A549 treated with Hydrocortisone at 1 μM for 4 hours (cell line): Measurements from ENCODE around the gene PCNX2. TPM values are rescaled to one million over a fixed set of nuclear protein-coding genes. Genes with fewer than 3 reads are reported as not detected.

Source experiments
- total RNA-seq: library from RNA; stranded (reverse); fragments of 200-300 nt; extraction: Qiagen RNA extraction; gene quantifications from 5 replicates; pipeline ENCODE4 v1.2.3, GENCODE V29; 2022

The PCNX2 gene
- total RNA-seq = 7.8 to 9.1 TPM (median 9.0 TPM) in 5 replicates

GRCh38 chr1:233295237-233295974 lies at the start of gene PCNX2:
TSS of gene PCNX2 (minus strand) at chr1:233295725. CDS start at chr1:233295478, 247 bp downstream.

GRCh38 chr1:233327651-233328141 lies 32.2 kb upstream of the PCNX2 start, which contains the start of gene MAP3K21:
TSS of gene MAP3K21 (plus strand) at chr1:233327724. CDS start at chr1:233328029, 305 bp downstream.

GRCh38 chr1:232950197-232951176 lies 345.0 kb downstream of the PCNX2 start, which contains the start of gene NTPCR:
TSS of gene NTPCR (plus strand) at chr1:232950611. CDS start at chr1:232950711, 100 bp downstream.

Other genes starting within 250 kb of the PCNX2 start
- gene MAP3K21, start 32.0 kb upstream of the PCNX2 start, total RNA-seq = 6.8 to 10.2 TPM (median 8.3 TPM) in 5 replicates